Cardiac fibroblast (primary cell): ENCODE data around the gene FCHSD2.

Experiments used
- DNase-seq, 2 donors: peaks; one replicate each; pipeline versions ENCODE4 v3.0.0 to v3.0.0-alpha.2; 2010; ENCODE audit warnings: low read depth in 2 of 2
- H3K4me3 ChIP-seq, 2 donors: replicated peaks in 1 of 2; 1 replicate in 1 of 2; 2 replicates in 1 of 2; pipeline ENCODE4 v1.5.1; 2011; ENCODE audit warnings: low read depth in 2 of 2, low read length in 2 of 2, mild to moderate bottlenecking in 2 of 2, moderate library complexity in 1 of 2
- TF ChIP-seq, protein P1 (sequence below): IDR thresholded peaks from one replicate; pipeline ENCODE4 v1.5.1; 2011; ENCODE audit warnings: low read depth, mild to moderate bottlenecking, low read length, inconsistent platforms

Gene FCHSD2

DNA sequence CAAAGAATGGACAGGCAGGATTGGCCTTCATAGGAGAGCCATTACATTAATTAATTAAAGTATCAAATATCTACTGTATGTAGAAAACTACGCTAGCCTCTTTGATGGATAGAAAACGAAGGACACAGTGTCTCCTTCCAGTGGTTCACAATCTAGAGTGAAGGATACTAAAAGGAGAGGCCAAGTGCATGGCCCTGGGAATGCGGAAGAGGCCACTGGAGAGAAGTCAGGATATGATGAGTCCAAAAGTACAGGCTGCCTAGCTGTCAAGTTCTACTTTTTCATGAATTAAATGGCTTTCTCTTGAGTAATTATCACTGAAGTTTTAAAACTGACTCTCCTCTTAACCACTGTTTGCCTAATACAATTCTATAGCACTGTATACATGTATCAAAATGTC is 286.1 kb downstream of the FCHSD2 start:
- TF ChIP-seq, protein P1, sequence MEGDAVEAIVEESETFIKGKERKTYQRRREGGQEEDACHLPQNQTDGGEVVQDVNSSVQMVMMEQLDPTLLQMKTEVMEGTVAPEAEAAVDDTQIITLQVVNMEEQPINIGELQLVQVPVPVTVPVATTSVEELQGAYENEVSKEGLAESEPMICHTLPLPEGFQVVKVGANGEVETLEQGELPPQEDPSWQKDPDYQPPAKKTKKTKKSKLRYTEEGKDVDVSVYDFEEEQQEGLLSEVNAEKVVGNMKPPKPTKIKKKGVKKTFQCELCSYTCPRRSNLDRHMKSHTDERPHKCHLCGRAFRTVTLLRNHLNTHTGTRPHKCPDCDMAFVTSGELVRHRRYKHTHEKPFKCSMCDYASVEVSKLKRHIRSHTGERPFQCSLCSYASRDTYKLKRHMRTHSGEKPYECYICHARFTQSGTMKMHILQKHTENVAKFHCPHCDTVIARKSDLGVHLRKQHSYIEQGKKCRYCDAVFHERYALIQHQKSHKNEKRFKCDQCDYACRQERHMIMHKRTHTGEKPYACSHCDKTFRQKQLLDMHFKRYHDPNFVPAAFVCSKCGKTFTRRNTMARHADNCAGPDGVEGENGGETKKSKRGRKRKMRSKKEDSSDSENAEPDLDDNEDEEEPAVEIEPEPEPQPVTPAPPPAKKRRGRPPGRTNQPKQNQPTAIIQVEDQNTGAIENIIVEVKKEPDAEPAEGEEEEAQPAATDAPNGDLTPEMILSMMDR, result no peak
- peak; percentile 51 to 67 for DNase-seq
- no peak overlapping the region for H3K4me3 ChIP-seq

DNA sequence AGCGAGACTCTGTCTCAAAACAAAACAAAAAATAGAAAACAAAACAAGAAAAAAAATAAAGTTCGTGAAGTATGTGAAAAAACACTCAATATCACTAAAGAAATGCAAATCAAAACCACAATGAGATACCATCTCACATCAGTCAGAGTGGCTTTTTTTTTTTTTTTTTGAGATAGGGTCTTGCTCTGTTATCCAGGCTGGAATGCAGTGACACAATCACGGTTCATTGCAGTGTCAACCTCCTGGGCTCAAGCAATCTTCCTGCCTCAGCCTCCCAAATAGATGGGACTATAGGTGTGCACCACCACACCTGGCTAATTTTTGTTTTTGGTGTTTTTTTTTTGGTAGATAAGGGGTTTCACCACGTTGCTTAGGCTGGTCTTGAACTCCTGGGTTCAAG is 290.4 kb downstream of the FCHSD2 start:
- no peak for DNase-seq
- no peak overlapping the region for H3K4me3 ChIP-seq
- TF ChIP-seq, protein P1, result no peak

DNA sequence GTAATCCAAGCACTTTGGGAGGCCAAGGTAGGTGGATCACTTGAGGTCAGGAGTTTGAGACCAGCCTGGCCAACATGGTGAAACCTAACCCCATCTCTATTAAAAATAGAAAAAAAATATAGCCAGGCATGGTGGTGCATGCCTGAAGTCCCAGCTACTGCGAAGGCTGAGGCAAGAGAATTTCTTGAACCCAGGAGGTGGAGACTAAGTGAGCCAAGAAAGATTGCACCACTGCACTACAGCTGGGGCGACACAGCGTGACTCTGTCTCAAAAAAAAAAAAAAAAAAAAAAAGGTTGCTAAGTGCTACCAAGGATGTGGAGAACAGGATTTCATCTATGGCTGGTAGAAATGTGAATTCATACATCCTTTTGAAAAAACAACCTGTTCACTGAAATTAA is 291.3 kb downstream of the FCHSD2 start:
- no peak for DNase-seq
- H3K4me3 ChIP-seq, result no peak overlapping the region
- TF ChIP-seq, protein P1, result no peak

DNA sequence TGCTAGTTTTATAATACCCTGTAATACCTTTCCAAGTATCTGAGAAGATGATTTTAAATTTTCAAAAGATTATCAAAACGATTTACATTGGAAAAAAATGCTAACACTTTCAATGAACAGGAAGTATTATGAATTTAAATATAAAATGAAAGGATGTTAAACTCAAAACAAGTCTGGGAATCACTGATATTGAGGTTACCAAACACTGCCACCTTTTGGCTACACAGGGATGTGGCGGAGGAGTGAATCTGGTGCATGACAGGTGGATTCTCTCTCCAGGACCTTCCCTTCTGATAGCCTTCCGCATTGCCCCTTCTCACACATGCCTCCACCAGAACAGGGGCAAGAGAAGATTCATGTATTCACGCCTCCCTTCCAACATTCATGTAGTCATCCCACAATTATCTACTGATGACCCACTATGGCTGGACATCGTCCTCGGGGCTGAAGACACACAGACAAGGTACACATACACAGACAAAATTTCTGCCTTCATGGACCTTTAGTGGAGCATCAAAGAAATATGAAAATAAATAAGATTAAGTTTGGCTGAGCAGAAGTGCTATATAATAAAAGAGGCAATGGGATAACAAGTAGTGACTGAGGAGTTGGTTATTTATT is 293.2 kb downstream of the FCHSD2 start:
- TF ChIP-seq, protein P1, result peak; percentile 78
- DNase-seq, result peak; percentile 58 to 62

DNA sequence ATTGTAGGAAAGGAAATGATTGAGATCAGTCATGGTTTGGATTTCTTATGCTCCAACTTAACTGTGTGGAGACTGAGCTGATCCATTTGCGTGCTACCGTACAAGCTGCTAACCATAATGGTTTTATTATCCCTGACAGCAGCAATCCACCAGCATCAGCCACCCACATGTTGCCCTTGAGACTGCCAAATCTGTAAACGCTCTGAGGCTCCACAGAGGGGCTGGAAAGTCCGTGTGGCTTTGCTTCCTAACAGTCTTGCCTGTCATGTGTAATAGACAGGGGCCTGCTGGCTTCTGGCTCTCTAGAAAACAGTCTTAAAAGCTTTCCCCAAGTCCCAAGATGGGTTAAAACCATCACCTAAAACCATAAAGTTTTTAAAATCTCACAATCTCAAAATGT is 297.8 kb downstream of the FCHSD2 start:
- DNase-seq, result peak in 1 of 2 donors; percentile 64
- no peak overlapping the region for H3K4me3 ChIP-seq
- TF ChIP-seq, protein P1, result no peak

More for the DNA sequence above, 293.2 kb downstream of the FCHSD2 start:
- H3K4me3 ChIP-seq, result no peak overlapping the region

DNA sequence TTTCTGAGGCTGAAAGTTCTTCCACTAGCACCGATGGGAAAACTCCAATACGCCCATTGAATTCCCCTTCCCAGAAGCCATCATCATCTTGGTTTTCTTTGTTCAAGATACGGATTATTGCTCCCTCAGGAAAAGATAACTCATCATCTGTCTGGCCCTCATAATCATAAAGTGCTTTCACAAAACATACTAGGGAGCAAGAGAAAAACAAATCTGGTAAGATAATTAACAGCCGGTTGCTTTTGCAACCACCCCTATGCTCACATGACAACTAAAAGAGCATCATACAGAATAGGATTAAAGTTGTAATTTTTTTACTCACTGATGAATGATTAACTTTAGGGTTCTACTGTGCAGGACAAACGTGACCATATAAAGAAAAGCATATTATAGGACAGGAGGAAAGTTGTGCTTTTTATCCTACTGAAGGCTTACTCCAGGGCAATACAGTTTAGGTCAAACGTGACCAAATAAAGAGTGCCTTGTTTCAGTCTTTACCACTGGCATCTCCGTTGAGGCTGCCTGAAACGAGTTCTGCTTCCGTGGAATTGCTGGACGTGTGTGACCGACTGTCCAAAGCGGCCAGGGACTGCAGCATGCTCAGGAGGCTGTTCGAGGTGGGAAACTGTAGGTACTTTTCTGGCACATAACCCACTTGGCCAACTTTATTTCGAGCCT is 299.3 kb downstream of the FCHSD2 start:
- TF ChIP-seq, protein P1, result no peak
- no peak for DNase-seq
- no peak overlapping the region for H3K4me3 ChIP-seq
